ENCODE measurements around the gene GRID1.
"Not testable (repeated sequence)": the region's sequence is repeated elsewhere in the genome, so short reads cannot be mapped to it uniquely, and the experiment has no call there.

GRID1 gene

DNA sequence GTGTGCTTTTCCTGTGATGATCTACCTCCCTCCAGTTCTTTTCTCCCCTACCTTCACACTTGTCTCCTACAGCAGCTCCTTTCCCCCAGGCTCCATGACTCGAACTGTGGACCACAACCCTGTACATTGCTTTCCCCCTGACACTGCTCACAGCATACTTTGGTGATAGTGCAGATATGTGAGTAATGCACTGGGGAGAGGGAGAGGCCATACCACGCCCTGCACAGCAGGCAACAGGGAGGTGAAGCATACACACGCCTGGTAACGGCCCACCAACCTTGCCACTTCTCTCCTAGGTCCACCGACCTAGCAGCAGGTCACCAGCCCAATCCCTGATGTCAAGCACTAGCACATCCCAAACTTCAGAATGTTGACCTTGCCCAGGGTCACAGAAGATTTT, 238.2 kb downstream of the GRID1 start:
- no peak for DNase-seq

DNA sequence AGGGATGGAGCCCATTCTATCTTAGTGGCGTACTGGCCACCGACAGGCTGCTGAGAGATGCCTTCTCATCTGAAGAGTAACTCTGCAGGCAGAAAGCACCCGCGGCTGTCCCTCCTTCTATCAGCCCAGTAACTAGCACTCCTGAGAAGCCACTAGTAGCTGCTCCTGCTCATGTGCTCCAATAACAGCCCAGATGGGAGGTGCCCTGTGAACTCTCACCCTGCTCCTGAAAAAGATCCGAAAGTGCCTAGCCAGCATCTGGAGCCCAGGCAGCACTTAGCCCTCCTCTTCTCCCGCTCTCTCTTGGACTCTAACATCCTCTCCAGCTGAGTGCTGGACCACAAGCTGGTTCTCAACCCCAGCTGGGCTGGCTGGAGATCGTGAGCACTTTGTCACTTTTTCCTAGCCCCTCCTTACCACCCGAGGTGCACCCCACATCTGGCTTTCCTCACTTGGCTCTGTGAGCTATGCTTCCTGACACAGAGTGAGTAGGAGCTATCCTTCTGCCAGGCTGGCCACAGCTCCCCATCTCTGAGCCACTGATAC, 239.2 kb downstream of the GRID1 start:
- no peak for DNase-seq

DNA sequence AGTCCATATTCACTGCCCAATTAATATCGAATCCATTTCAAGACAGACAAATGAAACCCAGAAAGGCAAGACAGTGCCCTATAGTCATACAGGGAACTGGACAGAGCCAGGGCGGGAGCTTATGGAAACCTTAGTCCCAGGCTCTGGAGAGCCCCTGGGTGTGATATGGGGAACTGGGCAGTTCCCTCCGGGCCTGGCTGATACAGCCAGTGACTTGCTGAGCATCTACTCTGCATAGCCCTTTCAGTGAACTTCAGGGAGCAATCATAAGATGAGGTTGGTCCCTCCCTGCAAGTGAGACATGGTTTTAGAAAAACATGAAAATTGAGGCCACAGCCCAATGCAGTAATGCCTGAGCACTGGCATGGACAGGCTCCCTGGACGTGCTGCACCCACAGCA, 241.9 kb downstream of the GRID1 start:
- DNase-seq: no peak

DNA sequence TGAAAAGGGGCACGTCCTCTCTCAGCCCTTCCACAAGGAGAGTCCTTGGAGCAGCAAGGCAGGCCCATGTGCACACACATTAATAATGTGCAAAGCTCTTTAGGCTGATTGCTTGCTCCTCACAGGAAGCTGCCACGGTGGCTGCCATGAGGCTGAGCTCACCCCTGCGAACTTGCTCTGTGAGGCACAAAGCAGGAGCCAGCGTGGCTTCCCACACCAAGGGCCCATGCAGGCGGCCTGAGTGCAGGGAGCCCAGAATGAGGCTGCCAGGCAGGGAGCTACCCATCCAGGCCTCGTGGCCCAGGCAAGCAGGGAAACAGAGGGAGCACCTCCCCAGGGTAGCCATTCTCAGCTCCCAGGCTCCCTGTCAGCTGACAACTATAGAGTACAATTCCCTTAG, 242.9 kb downstream of the GRID1 start:
- DNase-seq: no peak

DNA sequence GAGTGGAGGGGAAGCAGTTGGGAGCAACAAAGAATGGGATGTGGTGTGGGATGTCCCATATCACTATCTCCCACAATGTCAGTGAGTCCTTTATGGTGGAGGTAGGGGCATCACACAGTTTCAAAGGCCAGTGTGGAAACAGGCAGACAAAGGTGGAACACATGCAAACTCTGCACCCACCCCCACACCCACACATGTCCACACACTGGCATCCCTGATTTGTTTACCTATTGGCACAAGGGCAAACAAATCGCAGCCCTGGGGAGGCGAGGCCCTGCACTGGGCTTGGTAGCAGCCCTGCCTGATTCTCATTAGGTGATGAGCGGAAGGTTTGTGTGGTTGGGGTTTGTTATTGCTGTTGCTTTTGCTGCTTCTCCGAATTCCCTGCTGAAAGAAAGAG, 243.3 kb downstream of the GRID1 start:
- no peak for DNase-seq

DNA sequence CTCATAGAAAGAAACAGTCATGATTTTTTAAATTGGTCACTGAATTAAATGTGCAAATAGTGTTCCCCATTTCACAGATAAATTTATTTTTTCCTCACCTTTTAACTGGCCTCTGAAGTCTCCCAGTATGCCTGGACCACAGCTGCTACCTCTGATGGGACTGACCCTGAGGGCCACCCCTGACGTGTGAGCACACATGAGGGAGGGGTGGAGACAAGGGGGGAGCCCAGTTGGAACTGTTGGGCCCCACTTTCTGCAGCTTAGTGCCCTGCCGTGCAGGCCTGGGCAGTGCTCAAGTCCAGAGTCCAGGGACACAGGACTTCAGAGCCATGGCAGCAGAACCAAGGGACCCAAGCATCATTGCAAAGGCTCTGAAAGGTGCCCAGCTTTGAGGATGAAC, 243.9 kb downstream of the GRID1 start:
- DNase-seq: no peak

DNA sequence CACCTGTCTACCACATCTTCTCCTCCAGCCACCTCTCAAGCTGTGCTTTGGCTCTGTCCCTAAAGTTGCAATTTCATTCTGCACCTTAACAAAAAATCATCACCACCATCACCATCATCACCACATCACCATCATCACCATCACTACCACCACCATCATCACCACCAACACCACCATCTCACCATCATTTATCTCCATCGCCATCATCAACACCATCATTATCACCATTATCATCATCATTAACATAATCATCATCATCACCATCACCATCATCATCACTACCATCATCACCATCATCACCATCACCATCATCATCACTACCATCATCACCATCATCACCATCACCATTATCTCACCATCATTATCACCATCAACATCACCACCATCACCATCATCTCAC, 245.4 kb downstream of the GRID1 start:
- DNase-seq: no peak

DNA sequence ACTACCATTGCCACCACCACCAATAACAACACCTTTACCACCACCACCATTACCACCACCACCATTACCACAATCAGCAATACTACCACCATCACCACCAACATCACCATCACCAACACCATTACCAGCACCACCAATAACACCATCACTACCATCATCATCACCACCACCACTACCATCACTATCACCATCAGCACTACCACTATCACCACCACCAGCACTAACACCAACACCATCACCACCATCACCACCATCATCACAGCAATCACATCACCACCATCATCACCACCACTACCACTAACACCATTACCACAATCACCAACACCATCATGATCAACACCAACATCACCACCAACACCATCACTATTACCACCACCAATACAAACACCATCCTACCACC, 249.5 kb downstream of the GRID1 start:
- no peak for DNase-seq

DNA sequence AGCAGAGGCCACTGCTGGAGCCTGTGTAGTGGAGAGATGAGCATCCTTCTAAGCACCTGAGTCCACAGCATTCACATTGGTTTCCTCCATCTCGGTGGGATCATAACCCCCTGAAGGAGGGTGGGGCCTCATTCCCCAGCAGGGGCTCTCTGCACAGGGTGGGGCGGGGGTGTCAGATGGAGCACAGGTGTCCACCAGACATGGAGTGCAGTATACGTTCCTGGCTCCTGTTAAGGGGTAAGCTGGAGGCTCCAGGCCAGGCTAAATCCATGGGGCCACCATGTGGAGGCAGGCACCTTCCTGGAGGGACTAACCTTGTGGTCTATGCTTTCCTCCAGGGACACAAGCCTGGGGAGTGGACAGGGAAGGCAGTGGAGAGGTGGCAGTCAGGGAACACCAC, 252.6 kb downstream of the GRID1 start:
- no peak for DNase-seq

DNA sequence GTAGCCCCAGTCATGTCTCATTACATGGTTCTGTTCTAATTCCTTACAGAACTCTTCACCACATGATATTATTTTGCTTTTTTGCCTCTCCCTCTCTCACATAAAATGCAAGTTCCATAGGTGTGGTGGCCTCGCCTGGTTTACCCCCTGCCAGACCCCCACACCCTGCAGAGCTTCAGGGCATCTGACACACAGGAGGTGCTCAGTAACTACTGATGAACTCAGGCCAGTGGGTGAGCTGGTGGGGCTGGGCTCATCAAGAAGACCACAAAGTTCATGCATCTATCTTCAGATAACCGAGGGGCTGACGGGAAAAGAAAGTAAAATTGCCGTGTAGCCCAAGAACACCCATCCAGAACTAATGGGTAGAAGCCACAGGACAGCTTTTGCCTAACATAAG, 253.1 kb downstream of the GRID1 start:
- no peak for DNase-seq

DNA sequence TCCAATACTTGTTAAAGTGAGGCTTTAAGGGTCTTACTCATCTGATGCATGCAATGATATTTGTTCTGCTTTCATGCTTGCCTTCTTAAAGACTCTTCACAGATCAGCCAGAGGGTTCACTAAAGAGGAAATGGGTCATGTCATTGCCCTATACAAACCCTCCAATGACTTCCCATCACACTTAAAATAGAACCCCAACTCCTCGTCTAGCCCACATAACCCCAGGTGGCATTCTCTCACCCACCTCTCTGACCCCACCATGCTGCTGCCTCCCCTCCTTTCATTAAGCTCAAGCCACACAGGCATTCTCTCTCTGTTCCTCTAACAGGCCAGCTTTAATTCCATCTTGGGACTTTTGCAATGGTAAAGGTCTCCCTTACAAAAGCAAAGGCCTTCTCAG, 253.6 kb downstream of the GRID1 start:
- DNase-seq: no peak

DNA sequence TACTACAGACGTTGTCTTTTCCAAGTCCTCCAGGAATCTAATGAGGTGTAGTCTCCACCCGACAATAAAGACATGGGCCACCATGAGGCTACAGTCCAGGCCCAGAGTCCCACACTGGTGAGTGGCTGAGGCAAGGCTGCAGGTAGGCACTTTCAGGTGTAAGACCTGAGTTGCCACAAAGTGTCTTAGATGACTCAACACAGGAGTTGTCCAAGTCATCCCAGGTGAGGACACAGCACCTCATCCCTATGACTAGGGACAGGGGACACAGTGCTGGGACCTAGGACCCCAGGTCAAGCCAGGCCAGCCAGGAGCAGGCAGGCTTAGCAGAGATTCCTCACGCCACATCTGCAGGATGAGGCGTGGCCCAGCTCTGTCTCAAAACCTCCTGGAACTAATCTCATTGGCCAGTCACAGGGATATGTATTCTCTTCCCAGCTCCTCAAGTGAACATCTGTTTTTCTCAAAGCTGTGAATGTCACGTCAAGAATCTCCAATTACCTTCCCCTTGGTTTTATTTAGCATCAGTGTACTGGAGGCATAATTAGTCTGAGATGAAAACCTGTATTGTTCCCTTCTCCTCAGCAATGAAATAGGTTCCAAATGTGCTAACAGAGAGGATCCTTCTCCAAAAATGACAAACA, 254.6 kb downstream of the GRID1 start:
- DNase-seq: no peak

DNA sequence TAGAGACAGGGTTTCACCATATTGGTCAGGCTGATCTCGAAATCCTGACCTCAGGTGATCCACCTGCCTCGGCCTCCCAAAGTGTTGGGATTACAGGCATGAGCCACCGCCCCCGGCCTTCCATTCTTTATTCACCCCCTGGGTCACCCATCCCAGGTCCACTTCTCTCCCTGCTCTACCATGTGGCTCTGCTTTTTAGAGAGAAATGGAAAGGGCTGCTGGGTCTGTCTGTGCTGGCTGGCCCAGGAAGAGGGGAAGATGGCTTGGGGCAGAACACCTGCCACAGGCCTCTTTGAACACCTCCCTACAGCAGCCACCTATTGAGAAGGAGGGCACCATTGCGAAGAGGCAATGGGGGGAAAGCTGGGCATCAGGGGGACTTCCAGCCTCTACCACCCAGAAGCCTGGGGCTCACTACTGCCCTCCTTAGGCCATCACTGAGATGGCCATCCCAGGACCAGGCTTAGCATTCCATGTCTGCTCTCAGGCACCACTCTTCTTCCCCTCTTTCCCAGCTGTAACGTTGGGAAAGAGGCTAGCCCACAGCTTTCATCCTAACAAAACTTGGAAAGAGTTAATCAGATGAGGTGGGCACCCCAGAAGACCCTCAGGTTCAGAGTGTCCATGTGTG, 256.3 kb downstream of the GRID1 start:
- DNase-seq: no peak

DNA sequence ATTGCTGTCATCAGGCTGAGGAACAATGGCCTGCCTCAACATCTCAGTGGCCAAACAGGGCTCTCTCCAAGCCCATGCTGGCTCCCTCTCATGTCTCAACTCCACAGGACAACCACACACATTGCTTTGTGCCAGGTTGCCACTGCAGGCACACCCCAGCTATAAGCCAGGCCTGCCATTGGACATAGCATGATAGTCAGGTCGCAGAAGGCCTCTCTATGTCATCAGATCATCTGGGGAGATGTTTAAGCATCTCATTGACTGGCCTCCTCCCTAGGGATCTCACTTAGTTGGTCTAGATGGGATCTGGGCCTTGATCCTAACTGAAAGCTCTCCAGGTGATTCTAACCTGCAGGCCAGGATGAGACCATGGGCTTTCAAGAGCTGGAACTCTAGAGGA, 257.2 kb downstream of the GRID1 start:
- no peak for DNase-seq

DNA sequence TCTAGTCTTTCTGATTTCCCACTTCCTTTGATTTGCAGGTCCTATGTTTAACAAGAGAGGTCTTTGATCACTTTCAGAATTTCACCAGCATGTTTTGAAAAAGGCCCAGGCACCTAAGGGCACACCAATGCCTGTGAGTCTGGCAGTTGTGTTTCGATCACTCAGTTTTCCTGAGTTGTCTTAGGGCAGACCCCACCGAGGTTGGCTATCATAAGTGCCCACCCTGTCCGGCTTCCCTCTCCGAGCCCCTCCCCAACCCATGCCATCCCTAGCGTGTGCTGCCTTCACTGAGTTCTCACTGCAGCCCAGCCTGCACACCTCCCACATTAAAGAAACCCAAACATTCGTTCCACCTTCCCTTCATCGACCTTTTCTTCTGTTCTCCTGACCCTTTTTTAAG, 257.9 kb downstream of the GRID1 start:
- no peak for DNase-seq

DNA sequence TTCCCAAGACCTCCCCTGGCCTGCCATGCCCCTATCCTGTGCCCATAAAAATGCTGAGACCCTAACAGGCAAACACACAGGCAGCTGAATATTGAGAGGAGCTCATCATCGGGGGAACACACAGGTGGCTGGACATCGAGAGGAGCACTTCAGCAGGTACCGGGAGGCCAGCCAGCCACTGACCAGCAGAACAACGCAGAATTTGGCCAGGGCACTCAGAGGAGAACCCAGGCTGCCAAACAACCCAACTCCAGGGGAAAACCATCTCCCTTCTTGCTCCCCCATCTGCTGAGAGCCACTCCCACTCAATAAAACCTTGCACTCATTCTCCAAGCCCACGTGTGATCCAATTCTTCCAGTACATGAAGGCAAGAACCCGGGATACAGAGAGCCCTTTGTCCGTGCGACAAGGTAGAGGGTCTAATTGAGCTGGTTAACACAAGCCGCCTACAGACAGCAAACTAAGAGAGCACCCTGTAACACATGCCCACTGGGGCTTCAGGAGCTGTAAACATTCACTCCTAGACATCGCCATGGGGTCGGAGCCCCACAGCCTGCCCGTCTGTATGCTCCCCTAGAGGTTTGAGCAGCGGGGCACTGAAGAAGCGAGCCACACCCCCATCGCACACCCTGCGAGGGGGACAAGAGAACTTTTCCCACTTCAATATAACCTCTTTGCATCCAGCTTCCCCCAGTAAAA, 258.8 kb downstream of the GRID1 start:
- DNase-seq: not testable (repeated sequence)

DNA sequence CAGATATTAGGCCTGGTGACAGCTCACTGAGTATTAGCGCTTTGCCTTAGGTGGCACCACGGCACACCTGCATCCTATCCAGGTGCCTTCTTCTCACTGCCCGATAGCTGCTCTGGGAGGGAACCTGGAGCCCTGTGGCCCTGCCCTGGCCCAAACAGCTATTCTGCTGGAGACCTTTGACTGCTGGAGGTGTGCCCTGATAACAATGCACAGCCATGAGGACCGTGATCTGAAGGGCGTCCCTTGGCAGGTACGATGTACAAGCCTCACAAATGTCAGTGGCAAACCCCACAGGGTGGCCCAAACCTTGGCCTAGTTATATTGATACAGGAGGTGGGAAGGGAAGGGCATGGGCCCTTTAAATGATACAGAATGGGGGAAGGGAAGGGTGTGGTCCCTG, 259.5 kb downstream of the GRID1 start:
- no peak for DNase-seq

DNA sequence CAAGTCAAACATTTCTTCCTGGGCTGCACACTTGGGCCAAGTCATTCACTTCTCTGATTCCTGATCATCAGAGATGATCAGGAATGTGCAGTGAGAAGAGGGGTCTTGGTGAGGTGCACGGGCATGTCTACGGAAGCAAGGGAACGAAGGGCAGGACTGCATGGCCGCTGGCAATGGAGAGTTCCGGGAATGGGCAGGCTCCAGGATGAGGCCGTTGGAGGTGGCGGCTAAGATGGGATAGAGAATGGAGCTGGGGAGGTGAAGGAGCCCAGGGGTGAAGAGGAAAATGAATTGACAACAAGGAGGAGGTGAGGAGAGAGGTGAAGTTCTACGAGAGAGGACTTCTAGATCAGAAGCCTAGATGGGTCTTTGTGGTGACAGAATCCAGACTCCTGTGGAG, 260.0 kb downstream of the GRID1 start:
- DNase-seq: no peak

DNA sequence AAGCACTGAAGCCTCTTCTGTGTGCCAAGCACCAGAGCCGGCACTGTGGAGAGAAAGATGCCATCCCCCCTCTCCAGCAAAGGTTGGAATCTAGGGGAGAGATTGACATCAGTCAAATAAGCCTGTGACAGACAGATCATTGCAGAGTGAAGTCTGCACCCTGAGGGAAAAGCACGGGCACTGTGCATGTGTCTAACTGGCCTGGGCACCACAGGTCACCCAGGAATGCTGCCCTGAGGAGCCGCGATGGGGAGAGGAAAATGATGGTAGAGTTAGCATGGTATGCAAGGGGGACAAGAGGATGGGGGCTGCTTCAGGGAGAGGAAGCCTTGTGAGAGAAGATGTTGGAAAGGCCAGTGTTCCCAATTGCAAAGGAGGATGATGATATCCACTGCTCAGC, 261.0 kb downstream of the GRID1 start:
- DNase-seq: no peak

DNA sequence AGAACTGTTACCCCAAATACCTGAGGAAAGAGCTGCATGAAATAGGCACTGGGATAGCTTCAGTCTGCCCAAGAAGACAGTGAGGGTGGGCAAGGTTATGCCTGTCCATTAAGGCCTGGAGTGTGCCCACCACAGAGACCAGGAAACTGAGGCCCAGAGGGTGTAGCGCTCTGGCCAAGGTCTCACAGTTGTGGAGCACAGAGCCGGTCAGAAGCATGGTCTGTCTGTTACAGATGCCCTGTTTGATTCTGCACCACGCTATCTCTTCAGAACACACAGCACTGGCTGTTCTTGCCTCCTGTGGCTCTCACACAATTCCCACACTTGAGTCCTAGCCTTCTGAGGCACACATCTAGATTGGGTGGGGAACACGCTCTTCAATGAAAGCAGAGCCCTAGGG, 261.4 kb downstream of the GRID1 start:
- DNase-seq: no peak

DNA sequence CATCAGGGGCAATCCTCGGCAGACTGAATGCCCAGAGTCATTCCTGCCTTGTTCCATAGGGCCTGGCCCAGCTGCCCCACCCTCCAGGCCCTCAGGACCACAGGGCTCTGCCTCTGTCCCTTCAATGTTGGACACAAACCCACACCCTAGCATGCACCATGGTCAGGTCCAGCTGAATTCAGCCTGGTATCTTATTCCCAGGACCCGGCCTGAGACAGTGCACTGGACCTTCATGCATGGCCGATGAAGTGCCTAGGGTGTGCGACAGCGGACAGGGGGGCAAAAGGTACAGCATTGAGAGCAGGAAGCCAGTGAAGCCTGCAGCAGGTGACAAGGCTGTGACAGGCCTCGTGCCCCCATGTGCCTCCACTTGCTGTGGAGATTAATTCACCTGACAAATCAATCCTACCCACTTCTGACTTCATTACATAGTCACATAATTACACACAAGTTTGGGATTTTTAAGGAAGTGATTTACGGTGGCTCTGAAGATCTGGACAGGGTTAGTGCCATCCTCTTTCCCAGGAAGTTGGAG, 261.9 kb downstream of the GRID1 start:
- no peak for DNase-seq

DNA sequence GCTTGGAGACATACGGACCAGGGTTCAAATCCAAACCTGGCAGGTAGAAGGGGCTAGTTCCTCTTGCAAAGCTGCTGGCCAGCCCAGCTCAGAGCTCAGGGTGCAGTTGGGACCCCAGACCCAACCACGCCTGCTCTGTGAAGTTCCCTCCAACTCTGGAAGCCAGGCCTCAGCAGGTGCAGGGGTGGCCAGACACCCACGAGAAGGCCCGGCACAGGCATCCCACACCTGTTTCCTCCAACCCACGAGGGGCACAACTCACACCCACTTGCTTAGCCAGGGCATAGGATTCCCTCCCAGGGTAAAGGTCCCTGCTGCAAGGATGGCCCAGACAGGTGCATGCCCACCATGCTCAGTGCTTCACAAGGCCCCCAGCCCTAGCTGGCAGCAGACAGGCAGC, 262.4 kb downstream of the GRID1 start:
- DNase-seq: no peak

DNA sequence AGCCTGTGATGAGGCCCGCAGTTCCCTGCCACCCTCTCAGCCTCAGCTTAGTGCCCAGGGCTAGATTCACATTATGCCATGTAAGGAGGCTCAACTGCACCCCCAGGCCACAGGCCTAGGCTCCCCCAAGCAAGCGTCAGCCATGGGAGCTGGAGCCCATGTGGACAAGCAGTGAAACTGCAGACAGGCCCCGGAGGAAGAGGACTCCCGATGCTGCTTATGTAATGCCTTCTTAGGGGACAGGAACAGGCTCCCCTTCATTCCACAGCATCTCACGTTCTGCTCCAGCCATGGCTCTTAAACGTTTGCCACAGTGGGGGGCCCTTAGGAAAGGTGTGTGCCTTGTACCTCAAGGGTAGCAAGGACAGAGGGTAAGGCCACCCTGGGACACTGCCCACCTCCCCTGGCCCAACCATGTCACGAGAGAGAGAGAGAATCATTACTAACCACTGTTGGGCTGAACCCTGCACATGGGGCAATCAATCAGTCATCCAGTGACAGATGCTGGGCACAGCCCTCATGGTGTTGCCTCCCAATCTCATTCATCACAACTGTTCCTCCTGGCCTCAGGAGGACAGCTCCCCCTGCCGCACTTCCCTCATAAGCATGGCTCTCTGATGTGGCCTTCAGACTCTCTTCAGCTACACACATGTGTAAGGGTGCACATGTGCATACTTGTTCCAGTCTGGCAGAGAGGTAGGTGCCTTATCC, 263.0 kb downstream of the GRID1 start:
- no peak for DNase-seq
